NCI-H2171 treated with DMSO at 0.1 percent for 48 hours (cell line): Measurements from ENCODE around the gene KMT2E.
"Not testable (repeated sequence)": the region's sequence is repeated elsewhere in the genome, so short reads cannot be mapped to it uniquely, and the experiment has no call there.

Experiments used
- DNase-seq: peaks from one replicate; lab custom pipeline; 2025; lab: John Stamatoyannopoulos, UW

KMT2E gene

DNA sequence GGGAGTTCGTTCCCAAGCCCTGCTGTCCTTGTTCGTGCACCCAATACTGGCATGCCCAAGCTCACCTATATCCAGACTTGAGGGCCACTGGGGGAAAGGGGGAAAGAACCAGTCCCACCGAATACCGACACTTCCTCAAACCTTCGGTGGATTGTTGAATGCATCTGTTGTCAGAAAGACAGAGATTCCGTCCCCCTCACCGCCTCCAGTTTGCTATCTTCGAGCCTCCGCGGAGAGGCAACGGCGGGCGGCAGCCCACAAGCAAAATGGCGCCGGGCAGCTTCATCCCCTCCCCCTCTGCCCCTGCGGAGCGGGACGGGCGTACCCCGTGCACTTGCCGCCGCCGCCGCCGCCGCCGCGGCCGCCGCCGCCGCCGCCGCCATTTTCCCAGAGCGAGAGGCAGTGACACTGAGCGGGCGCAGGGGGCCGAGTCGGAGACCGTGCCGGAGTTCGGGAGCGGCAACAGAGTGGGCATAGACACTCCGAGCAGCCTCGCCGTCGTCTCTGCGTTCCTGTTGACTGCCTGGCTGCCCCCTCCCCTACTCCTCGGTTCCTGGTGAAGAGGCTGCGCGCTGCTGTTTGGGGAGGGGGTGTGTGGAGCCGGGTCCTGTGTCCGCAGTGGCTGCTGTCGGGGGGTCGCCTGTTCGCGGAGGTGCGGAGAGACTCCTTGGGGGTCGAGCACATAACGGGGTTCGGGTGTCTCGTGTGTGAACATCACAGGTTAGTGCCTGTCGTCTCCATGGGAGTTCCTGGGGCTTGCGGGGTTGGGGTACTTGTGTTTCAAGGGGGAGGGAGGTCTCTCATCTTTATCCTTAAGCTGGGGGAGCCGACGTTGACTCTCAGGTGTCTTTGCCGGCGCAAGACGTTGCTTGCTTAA is at the start of gene KMT2E:
KMT2E (plus strand) TSS at position 390 of the 877 bp plus-strand sequence. CDS start 26,748 bp downstream, outside the sequence.
- DNase-seq: peak; percentile 87

DNA sequence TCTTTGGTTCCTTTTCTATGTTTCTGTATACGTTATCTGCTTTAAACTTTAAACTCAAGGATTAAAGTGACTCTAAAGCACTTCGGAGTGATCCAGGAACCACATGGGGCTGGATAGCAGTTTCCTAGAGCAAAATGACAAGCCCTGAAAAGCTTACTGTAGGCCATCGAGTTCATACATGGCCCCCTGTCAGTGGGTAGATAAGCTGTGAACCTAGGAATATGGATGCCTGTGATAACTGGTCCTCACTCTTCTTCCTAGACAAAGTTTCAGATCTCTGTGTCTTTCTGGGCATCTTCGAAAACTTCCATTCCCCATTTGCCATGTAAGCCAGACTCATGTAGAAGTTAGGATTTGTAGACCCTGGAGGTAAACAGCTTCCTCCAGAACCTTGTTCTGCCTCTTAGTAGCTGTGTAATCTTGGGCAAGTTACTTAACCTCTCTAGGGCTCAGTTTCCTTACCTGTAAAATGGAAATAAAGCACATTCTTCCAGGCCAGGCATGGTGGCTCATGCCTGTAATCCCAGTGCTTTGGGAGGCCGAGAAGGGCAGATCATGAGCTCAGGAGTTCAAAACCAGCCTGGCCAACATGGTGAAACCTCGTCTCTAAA is 49.3 kb upstream of the KMT2E start:
- no peak for DNase-seq

DNA sequence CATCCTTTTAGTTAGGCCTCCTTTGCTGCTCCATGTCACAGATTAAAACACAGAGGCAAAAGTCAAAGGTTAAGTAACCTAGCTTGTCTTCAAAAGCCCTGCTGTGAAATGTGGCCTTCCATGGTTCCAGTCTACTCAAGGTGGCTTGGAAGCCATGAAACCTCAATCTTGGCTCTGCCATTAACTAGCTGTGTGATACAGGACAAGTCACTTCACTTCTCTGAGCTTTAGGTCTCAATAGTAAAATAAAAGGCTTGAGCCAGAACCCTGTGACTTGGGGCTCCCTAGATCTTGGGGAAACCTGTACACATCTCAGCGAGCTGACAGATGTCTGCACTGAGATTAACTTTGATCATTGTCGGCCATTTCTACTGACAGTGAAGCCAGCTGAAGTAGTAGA is 48.0 kb upstream of the KMT2E start:
- no peak for DNase-seq

GRCh38 chr7:104967088-104967487 is 46.9 kb upstream of the KMT2E start:
- no peak for DNase-seq

DNA sequence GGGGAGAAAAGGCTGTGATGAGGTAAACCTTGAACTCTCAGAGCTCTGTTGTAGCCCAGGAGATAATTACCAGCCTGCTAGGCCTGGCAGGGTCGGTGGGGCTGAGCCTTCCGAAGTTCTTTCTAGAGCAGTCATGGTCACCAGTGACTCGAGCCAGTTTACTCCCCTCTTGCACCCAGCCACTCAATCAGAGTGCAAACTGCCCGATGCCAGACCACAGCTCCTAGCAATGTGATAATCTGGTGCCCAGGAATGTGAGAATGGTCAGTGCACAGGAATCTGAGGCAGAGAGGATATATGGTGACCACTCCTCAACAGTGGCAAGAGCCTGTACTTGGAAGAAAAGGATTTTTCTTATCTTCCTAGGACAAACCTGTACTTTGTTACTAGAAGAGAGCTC is 46.4 kb upstream of the KMT2E start:
- no peak for DNase-seq

DNA sequence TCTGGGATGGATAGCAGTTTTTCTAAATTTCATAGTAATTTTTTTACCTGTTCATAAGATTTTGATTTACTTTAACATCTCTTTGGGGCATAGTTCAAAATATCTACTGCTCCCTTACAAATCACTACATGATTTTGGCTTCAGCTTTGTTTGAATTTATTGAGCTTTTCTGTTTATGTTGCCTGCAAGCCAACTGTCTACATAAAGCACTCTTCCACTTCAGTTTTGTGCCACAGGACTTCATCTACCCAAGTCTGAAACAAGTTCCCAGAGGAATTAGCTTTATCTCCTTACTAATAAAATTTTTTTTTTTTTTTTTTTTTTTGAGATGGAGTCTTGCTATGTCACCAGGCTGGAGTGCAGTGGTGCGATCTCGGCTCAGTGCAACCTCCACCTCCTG is 45.4 kb upstream of the KMT2E start:
- DNase-seq: no peak

GRCh38 chr7:104969183-104969582 is 44.8 kb upstream of the KMT2E start:
- DNase-seq: no peak

DNA sequence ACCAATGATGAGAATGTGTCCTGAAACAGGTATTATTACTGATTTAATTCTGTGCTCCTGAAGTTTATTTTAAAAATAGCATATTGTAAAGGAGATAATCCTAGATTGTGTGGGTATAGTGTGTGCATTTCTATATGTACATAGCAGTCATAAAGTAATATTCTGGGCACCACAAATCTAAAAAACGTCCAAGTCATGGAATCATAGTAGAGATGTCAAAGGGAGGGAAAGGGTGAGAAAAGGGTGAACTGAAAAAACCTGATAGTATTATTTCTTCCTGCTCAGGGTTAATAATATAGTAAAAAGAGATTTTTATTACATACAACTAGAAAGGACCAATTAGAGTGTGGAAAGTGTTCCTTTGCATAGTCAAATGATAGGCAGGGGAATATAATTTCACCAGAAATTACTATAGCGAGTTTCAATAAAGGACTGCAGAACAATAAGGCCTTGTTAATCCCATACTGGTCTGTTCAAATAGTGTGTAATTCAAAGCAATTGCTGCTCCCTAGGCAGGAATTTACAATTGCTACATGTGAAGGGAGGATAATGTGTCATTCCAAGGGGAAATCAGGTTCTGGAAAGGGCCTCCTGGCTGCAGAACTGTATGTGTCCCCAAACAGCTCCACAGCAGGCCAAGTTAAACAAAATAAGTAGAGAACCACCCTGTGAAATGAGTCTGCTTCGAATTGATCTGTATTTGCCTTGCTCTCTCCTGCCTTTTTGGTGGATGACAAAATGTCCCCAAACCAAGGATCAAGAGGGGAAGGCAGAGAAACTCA is 42.5 kb upstream of the KMT2E start:
- DNase-seq: no peak

DNA sequence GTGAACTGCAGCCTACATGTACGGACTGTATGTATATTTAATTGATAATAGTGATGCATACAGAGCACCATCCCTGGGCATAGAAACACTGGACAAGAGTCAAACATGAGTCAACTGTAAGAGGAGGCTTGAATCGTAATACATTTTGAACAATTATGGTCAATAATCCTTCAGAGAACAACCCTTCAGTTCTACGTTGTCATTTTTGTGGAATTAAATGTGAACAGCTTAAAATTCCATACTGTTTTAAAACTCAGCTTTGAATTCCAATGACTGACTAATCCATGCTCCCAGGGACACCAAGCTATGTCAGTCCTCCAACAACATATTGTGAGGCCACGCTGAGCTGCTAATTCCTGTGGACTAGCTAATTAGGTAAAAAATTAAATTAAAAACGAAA is 41.5 kb upstream of the KMT2E start:
- no peak for DNase-seq

- DNase-seq: peak; percentile 15
Measured at GRCh38 chr7:104973227-104973626, 40.8 kb upstream of the KMT2E start.

DNA sequence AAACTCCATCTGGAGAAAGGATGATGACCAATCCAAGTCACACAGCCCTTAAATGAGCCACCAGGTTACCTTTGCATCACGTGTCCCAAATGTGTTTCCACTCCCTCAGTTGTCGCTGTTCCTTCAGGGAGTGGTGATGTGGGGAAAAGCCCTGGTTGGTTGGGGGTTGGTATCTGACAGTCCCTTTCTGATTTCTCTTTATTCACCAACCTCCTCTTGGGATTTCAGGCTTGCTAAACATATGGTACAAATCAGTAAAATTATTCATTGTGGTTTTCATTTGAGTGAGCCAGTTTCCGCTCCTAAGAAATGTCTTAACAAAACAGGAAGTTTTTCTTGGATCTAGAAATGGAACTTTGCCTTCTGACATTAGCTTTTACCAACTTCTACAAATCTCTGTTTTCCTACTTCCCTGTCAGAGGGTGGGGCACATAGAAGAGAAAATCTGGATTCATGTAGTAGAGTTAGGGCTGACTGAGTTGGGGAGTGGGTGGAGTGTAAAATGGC is 40.0 kb upstream of the KMT2E start:
- peak; percentile 17 for DNase-seq

- not testable (repeated sequence) for DNase-seq
Measured at GRCh38 chr7:104975553-104975952, 38.5 kb upstream of the KMT2E start.

- peak; percentile 68 for DNase-seq
Measured at GRCh38 chr7:104976966-104977636, 36.9 kb upstream of the KMT2E start.

DNA sequence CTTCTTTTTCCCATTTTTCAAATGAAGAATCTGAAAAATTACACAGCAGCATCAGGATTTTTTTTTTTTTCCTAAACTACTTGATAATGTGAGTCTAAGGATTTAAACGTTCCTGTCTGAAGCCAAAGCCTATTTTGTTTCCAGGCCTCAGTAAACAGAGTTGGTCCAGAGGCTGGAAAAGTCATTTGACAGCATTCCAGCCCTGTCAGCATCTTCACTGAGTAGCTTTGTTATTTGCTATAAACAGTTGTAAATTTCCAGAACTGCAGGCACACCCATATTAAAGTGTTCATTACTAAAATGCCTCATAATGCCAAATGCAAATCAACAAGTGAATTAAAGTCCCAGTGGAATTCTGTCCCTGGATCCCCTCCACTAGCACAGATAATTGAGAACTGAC is 35.5 kb upstream of the KMT2E start:
- DNase-seq: no peak

GRCh38 chr7:104979167-104979841 is 34.7 kb upstream of the KMT2E start:
- DNase-seq: peak; percentile 11

DNA sequence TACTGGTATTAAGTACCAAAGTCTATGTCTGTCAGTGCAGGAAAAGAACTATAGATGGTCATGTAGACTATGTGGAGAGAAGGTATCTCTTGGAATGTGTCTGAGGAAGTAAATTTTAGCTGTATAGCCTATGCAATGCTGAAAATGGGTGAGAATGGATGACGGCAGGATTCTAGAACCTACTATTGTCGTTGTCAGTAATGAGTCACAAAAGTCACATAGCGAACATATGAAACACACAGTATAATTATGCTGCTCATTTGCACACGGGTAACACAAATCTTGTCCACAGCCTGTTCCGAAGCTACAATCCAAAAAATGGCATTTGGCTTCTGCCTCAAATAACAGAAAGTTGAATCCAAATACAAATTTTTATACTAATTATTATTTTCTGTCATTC is 33.6 kb upstream of the KMT2E start:
- DNase-seq: no peak

DNA sequence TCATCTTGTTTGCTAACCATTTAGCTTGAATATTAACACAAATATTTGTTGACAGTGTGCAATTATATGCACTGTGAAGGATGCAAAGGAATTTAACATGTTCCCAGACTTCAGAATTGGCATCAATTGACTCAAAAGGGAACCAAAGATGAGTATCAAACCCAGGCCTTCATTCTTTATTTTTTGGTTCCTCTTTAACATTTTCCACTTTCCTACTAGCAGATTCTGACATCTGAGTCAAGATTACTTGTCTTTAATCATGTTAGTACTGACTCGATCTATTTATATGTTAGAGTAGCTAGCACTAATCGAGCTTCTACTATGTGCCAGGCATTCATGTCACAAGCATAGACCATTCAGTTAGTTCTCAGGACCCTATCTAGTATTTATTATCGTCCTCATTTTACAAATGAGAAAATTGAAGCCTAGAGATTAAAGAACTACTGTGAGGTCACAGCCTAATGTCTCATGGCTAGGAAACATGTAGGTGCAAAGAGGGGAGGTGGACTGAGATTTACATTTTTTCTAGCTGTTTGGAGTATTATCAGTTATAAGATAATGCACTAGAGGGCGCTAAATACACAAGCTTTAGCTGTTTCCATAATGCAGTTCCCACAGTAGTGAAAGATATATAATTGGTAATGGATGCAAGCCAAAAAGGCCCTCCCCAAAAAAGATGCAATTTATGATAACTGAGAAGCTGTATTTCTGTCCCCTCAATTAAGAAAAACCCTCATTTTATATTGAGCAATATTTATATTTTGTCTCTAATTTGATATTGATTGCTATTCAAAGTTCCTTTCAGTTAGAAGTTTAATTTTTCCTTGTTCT is 32.9 kb upstream of the KMT2E start:
- peak; percentile 68 for DNase-seq

DNA sequence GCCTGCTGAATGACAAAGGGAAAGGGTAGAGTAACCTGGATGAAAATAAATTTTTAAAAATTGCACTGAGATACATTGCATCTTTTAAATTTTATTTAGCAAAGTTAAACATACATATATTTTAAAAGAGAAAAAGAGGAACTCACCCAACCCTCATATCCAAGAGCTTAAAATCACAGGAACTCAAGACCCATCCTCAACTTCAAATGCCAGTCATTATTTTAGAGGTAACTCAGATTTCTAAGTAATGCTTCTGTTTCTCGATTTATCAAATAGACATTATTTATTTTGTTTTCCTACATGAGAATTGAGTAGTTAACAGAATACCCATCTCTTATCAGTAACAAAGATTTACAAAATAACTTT is 32.4 kb upstream of the KMT2E start:
- no peak for DNase-seq

DNA sequence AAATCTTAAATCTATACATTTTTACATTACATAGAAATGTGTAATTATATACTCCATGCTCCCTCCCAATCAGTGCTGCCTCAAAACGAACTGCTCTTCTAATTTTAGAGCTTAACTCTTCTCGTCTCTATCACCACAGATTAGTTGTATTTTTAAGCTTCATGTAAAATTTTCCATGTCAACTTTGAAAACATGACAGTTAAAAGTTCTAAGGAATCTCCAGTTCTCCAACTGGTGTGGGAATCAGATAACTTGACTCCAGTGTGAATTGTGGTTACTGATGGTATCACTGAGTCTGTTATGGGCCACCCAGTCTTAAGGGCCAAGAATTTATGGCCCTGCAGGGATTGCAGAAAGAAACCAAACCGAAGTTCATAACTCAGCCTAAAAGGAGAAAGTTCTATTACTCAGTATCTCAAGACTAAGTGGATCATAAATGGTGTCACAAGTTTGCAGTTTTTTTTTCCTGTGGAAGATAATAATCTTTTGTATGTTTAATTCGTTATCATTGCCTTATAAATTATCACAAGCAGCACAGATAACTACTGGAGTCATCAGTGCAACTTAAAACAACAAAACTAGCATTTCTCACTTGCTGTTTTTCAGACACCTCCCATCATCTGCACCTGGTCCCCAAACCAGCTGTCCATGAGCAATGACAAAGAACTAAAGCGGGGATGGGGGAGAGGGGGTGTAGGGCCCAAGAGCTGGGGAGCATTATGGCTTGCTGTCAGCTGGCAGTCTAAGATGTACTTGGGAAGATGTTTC is 31.5 kb upstream of the KMT2E start:
- peak; percentile 50 for DNase-seq

- peak; percentile 76 for DNase-seq
Measured at GRCh38 chr7:104983076-104983577, 30.9 kb upstream of the KMT2E start.
